Measurements from ENCODE around the gene FBXO28.
"Not testable (repeated sequence)": the region's sequence is repeated elsewhere in the genome, so short reads cannot be mapped to it uniquely, and the experiment has no call there.

FBXO28 gene, protein sequence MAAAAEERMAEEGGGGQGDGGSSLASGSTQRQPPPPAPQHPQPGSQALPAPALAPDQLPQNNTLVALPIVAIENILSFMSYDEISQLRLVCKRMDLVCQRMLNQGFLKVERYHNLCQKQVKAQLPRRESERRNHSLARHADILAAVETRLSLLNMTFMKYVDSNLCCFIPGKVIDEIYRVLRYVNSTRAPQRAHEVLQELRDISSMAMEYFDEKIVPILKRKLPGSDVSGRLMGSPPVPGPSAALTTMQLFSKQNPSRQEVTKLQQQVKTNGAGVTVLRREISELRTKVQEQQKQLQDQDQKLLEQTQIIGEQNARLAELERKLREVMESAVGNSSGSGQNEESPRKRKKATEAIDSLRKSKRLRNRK

GRCh38 chr1:224113918-224114786 lies at the start of gene FBXO28:
Gene FBXO28, plus strand, starts transcription at chr1:224114111. Its CDS starts 19 bp downstream, at chr1:224114130.
- DNase-seq (ENCODE audit: low read depth in 2 of 2) = peak; percentile 88 to 89

DNA sequence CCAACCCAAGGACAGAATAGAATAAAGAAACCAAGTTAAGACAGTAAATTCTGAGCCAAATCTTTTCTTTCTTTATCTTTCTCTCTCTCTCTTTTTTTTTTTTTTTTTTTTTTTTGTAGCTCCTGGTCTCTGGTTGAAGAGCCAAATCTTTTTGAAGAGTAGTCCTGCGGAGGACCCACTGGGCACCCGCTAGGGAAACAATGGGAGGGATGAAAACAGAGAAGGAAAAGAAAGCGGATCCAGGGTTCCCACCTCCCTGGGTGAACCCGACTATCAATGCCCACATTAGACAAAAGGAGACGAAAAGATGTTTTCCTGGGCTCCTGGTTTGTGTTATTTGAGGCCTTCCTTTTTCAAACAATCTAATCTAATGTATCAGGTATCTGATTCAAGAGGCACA lies 49.8 kb upstream of the FBXO28 start:
- no peak for DNase-seq (ENCODE audit: low read depth in 2 of 2)

DNA sequence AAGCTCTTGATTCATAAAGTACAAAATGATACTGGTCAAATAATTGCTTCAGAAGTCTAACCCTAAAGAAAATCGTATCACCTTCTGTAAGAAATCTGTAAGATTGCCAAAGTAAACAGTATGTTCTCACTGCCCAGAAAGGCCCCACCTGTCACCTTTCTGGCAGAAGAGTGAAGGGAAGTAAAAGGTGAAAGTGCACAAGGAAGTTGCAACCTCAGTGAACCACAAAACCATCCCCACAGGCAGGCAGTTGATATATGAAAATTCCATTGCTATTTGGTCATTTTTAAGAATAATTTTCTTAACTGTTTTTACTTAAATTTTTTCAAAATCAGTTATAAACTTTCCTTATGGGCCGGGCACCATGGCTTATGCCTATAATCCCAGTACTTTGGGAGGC lies 48.5 kb upstream of the FBXO28 start:
- DNase-seq (ENCODE audit: low read depth in 2 of 2) = no peak

DNA sequence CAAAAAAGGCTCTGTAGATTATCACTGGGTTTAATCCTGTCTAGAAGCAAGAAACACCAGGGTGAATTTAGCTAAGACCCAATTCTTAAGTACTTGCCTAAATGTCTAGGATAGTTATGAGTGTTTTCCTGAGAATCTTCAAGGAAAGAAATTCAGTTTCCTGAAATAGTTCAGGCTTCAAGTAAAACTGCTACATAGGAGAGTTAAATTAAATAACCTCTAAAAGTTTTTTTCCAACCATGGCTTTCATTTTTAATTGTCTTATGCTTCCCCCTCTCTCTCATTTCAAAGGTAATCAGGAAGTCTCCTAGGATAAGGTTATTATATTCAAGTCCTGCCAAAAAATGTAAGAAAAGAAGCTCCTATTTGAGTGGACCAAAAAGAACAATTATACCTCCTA lies 46.7 kb upstream of the FBXO28 start:
- no peak for DNase-seq (ENCODE audit: low read depth in 2 of 2)

- no peak for DNase-seq (ENCODE audit: low read depth in 2 of 2)
Measured at GRCh38 chr1:224067621-224068457, 46.1 kb upstream of the FBXO28 start.

DNA sequence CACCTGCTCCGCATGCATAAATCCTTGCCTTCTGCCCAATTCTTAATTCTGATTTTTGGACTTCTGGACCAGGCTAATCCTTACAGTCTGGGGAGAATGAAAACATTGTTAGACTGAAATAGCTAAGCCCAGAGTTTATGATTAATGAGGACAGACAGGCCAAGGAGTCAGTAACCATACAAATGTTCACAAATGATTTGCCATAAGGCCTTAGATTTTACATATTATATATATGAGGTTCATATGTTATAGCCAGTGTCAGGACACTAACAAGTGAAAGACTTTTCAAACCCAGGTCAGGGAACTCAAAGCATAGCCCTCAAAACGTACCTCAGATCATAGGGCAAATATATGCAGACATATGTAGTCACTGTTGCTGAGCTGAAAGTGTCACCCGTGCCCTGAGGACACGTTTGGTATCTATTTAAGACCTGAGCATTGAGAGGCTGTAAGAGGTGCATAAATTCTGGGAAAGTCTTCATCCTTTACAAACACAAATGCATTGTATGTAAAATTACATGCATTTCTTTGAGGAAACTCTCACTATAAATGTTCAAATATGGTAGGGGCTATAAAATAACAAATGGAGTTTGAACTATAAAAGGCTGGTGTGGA lies 45.3 kb upstream of the FBXO28 start:
- DNase-seq (ENCODE audit: low read depth in 2 of 2) = no peak

GRCh38 chr1:224069138-224069537 lies 44.8 kb upstream of the FBXO28 start:
- no peak for DNase-seq (ENCODE audit: low read depth in 2 of 2)

DNA sequence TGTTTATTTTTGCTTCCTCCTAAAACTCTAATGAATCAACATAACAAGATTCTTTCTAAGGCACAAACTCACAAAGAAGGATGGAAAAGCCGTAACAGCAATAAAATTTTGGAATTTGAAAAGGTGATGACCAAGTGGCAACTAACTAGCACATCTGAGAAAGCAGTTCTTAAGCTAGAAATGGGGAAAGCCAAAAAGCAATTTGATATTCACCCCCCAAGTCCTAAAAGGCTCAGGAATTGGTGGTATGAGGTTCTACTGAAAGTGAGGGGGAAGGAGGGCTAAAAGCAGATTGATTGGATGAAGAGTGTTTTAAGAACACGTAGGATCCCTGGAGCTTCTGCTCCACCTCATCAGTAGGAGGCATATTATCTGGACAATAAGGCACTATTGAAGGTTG lies 43.4 kb upstream of the FBXO28 start:
- DNase-seq (ENCODE audit: low read depth in 2 of 2) = no peak

- DNase-seq (ENCODE audit: low read depth in 2 of 2) = no peak
Measured at GRCh38 chr1:224076407-224076806, 37.5 kb upstream of the FBXO28 start.

GRCh38 chr1:224079644-224080043 lies 34.3 kb upstream of the FBXO28 start:
- not testable (repeated sequence) for DNase-seq (ENCODE audit: low read depth in 2 of 2)

DNA sequence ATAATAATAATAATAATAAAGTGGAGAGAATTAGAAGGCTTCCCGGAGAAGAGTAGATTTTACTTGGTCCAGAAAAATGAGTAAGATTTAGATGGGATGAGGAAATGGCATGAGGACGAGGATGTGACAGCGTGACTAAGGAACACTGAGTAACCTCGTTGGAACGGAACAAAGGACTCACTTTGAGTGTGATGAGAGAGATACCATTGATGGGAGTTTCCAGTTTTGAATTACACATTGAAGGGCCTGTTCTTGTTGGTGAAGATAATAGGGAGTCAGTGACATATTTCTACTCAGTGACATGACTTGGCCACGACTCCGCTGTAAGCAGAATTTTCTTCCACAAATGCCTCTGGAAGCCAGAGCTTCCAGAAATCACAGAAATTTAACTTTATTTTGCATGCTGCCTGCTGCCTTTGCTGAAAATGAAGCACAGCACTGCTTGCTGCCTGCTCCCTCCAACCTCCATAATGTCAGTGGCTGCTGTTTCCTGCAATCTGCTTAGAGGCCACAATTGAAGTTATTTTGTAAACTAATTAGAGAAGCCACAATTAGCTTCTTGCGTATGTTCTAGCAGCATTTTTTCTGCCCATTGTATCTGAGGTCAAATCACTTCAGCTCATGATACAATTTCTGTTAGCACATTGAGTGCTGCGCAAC lies 33.7 kb upstream of the FBXO28 start:
- DNase-seq (ENCODE audit: low read depth in 2 of 2) = no peak

- DNase-seq (ENCODE audit: low read depth in 2 of 2) = no peak
Measured at GRCh38 chr1:224081604-224082003, 32.3 kb upstream of the FBXO28 start.

GRCh38 chr1:224082146-224082545 lies 31.8 kb upstream of the FBXO28 start:
- DNase-seq (ENCODE audit: low read depth in 2 of 2) = no peak

DNA sequence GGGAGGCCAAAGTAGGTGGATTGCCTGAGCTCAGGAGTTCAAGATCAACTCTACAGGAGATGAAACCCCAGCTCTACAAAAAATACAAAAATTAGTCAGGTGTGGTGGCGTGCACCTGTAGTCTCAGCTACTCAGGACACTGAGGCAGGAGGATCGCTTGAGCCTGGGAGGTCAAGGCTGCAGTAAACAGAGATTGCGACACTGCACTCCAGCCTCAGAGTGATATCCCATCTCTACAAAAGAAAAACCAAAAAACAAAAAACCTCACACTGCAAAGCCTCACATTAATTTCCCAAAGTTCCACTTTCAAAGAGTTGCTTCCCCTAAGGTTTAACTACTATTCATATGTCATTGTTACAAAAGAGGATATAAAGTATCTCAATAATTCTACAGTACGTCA lies 29.0 kb upstream of the FBXO28 start:
- DNase-seq (ENCODE audit: low read depth in 2 of 2) = no peak

- DNase-seq (ENCODE audit: low read depth in 2 of 2) = no peak
Measured at GRCh38 chr1:224085421-224086108, 28.3 kb upstream of the FBXO28 start.

GRCh38 chr1:224087286-224087794 lies 26.6 kb upstream of the FBXO28 start:
- DNase-seq (ENCODE audit: low read depth in 2 of 2) = no peak

GRCh38 chr1:224089583-224089982 lies 24.3 kb upstream of the FBXO28 start:
- no peak for DNase-seq (ENCODE audit: low read depth in 2 of 2)

GRCh38 chr1:224090116-224090515 lies 23.8 kb upstream of the FBXO28 start:
- DNase-seq (ENCODE audit: low read depth in 2 of 2) = no peak

- DNase-seq (ENCODE audit: low read depth in 2 of 2) = no peak
Measured at GRCh38 chr1:224092111-224092510, 21.8 kb upstream of the FBXO28 start.

- no peak for DNase-seq (ENCODE audit: low read depth in 2 of 2)
Measured at GRCh38 chr1:224092601-224093000, 21.3 kb upstream of the FBXO28 start.

Data from activated CD4-positive, alpha-beta T cell treated with anti-CD3 and anti-CD28 coated beads for 24 hours (primary cell).